IPS-18c (cell line): Measurements from ENCODE around the gene JCAD.
"Not testable (repeated sequence)": the region's sequence is repeated elsewhere in the genome, so short reads cannot be mapped to it uniquely, and the experiment has no call there.

Experiments
- H3K4me3 ChIP-seq: 2 replicates; pipeline ENCODE4 v1.7.0; 2013; ENCODE audit warnings: low read depth, mild to moderate bottlenecking, low read length, moderate library complexity; ENCODE audit not compliant: insufficient read depth
- H3K9me3 ChIP-seq: one replicate; pipeline ENCODE4 v1.6.1; 2013; ENCODE audit warnings: mild to moderate bottlenecking, low read length, moderate library complexity; ENCODE audit not compliant: control insufficient read depth, insufficient read depth

The JCAD gene

GRCh38 chr10:30059209-30060107, at the start of gene JCAD:
JCAD (minus strand) TSS chr10:30059586; CDS start chr10:30047812, 11,774 bp downstream.
- no peaks in the 10 kb centered on the region for H3K9me3 ChIP-seq
- H3K4me3 ChIP-seq: peak within 1 kb of the TSS; percentile 66

GRCh38 chr10:30106987-30107386, 47.6 kb upstream of the JCAD start:
- no peak overlapping the region for H3K4me3 ChIP-seq
- H3K9me3 ChIP-seq: no peaks in the 10 kb centered on the region

GRCh38 chr10:30103595-30104320, 44.4 kb upstream of the JCAD start:
- Histone ChIP-seq H3K9me3 (no peaks in the 10 kb centered on the region), H3K4me3 (no peak overlapping the region)

- H3K4me3 ChIP-seq, H3K9me3 ChIP-seq: not testable (repeated sequence)
Measured at GRCh38 chr10:30099706-30100105, 40.3 kb upstream of the JCAD start.

- Histone ChIP-seq H3K4me3 (no peak overlapping the region), H3K9me3 (no peaks in the 10 kb centered on the region)
Measured at GRCh38 chr10:30099101-30099500, 39.7 kb upstream of the JCAD start.

- no peaks in the 10 kb centered on the region for H3K9me3 ChIP-seq
Measured at GRCh38 chr10:30098629-30099028, 39.2 kb upstream of the JCAD start.

GRCh38 chr10:30096564-30096963, 37.2 kb upstream of the JCAD start:
- H3K9me3 ChIP-seq: no peaks in the 10 kb centered on the region
- H3K4me3 ChIP-seq: no peak overlapping the region

More at GRCh38 chr10:30098629-30099028, 39.2 kb upstream of the JCAD start:
- H3K4me3 ChIP-seq: no peak overlapping the region

GRCh38 chr10:30095631-30096422, 36.4 kb upstream of the JCAD start:
- Histone ChIP-seq H3K9me3 (no peaks in the 10 kb centered on the region), H3K4me3 (no peak overlapping the region)

GRCh38 chr10:30094601-30095000, 35.2 kb upstream of the JCAD start:
- Histone ChIP-seq H3K4me3 (no peak overlapping the region), H3K9me3 (no peaks in the 10 kb centered on the region)

- Histone ChIP-seq H3K9me3 (no peaks in the 10 kb centered on the region), H3K4me3 (no peak overlapping the region)
Measured at GRCh38 chr10:30093303-30093950, 34.0 kb upstream of the JCAD start.

- H3K9me3 ChIP-seq: no peaks in the 10 kb centered on the region
- no peak overlapping the region for H3K4me3 ChIP-seq
Measured at GRCh38 chr10:30092151-30092790, 32.9 kb upstream of the JCAD start.

- H3K4me3 ChIP-seq: no peak overlapping the region
- H3K9me3 ChIP-seq: no peaks in the 10 kb centered on the region
Measured at GRCh38 chr10:30091136-30091535, 31.8 kb upstream of the JCAD start.

GRCh38 chr10:30088178-30088577, 28.8 kb upstream of the JCAD start:
- Histone ChIP-seq H3K9me3 (no peaks in the 10 kb centered on the region), H3K4me3 (no peak overlapping the region)

GRCh38 chr10:30083934-30084333, 24.5 kb upstream of the JCAD start:
- H3K4me3 ChIP-seq: no peak overlapping the region

GRCh38 chr10:30081182-30081581, 21.8 kb upstream of the JCAD start:
- Histone ChIP-seq H3K4me3 (no peak overlapping the region), H3K9me3 (no peaks in the 10 kb centered on the region)

More at GRCh38 chr10:30083934-30084333, 24.5 kb upstream of the JCAD start:
- no peaks in the 10 kb centered on the region for H3K9me3 ChIP-seq

- H3K9me3 ChIP-seq: no peaks in the 10 kb centered on the region
- no peak overlapping the region for H3K4me3 ChIP-seq
Measured at GRCh38 chr10:30080161-30080560, 20.8 kb upstream of the JCAD start.

- Histone ChIP-seq H3K4me3 (no peak overlapping the region), H3K9me3 (no peaks in the 10 kb centered on the region)
Measured at GRCh38 chr10:30079408-30079807, 20.0 kb upstream of the JCAD start.
